HL-60 (cell line): ENCODE results near the gene LRRTM3.

Experiments used
- POLR2AphosphoS5 ChIP-seq: IDR thresholded peaks from 2 replicates; pipeline ENCODE4 v1.6.1; 2012; ENCODE audit warnings: low read depth
- TF ChIP-seq, protein P1 (sequence below): IDR thresholded peaks from one replicate; pipeline ENCODE4 v1.5.1; 2011; ENCODE audit warnings: low read length, control low read depth, inconsistent platforms; ENCODE audit not compliant: insufficient read depth
- TF ChIP-seq, protein P2 (sequence below): IDR thresholded peaks from 2 replicates; pipeline ENCODE4 v1.6.1; 2012; ENCODE audit warnings: low read depth; ENCODE audit not compliant: insufficient replicate concordance

DNA sequence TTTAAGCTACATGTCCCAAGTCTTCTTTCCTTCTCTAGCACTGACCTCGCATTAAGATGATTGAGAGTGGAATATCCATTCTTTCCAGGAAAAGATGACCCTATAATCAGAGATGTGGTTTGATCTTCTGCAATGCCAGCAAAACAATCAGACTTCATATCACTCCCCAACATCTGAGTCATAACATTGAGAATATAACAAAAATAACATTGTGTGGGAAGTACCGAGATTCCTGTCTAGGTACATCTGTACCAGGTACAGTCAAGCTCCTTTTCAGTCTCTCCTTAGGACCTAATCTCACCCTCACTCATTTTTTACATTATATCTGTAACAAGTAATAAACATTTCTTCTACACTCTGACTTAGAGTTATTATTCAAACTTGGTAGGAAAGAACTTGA is 201.6 kb downstream of the LRRTM3 start:
- TF ChIP-seq, protein P1, sequence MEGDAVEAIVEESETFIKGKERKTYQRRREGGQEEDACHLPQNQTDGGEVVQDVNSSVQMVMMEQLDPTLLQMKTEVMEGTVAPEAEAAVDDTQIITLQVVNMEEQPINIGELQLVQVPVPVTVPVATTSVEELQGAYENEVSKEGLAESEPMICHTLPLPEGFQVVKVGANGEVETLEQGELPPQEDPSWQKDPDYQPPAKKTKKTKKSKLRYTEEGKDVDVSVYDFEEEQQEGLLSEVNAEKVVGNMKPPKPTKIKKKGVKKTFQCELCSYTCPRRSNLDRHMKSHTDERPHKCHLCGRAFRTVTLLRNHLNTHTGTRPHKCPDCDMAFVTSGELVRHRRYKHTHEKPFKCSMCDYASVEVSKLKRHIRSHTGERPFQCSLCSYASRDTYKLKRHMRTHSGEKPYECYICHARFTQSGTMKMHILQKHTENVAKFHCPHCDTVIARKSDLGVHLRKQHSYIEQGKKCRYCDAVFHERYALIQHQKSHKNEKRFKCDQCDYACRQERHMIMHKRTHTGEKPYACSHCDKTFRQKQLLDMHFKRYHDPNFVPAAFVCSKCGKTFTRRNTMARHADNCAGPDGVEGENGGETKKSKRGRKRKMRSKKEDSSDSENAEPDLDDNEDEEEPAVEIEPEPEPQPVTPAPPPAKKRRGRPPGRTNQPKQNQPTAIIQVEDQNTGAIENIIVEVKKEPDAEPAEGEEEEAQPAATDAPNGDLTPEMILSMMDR: no peak
- TF ChIP-seq, protein P2, sequence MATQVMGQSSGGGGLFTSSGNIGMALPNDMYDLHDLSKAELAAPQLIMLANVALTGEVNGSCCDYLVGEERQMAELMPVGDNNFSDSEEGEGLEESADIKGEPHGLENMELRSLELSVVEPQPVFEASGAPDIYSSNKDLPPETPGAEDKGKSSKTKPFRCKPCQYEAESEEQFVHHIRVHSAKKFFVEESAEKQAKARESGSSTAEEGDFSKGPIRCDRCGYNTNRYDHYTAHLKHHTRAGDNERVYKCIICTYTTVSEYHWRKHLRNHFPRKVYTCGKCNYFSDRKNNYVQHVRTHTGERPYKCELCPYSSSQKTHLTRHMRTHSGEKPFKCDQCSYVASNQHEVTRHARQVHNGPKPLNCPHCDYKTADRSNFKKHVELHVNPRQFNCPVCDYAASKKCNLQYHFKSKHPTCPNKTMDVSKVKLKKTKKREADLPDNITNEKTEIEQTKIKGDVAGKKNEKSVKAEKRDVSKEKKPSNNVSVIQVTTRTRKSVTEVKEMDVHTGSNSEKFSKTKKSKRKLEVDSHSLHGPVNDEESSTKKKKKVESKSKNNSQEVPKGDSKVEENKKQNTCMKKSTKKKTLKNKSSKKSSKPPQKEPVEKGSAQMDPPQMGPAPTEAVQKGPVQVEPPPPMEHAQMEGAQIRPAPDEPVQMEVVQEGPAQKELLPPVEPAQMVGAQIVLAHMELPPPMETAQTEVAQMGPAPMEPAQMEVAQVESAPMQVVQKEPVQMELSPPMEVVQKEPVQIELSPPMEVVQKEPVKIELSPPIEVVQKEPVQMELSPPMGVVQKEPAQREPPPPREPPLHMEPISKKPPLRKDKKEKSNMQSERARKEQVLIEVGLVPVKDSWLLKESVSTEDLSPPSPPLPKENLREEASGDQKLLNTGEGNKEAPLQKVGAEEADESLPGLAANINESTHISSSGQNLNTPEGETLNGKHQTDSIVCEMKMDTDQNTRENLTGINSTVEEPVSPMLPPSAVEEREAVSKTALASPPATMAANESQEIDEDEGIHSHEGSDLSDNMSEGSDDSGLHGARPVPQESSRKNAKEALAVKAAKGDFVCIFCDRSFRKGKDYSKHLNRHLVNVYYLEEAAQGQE: no peak
- no peak for TF ChIP-seq POLR2AphosphoS5
